ENCODE measurements around the gene RAB36.

Gene RAB36

GRCh38 chr22:23156286-23156685 lies 11.0 kb downstream of the RAB36 start:
- POLR2A ChIA-PET = interaction anchor here (1.1 kb wide), 1 partner anchor 9 kb away, joined by 3 read pairs; no protein-coding TSS in a partner anchor
- CTCF ChIA-PET = interaction anchor here (0.8 to 1.3 kb wide), 4 partner anchors 9 to 125 kb away, joined by 3 to 5 read pairs (median 4); no protein-coding TSS in a partner anchor
- TF ChIP-seq ZNF384 (IDR thresholded peaks at IDR 0.05) (no peak), FOXA1 (IDR thresholded peaks at IDR 0.05) (no peak), SUZ12 (IDR thresholded peaks at IDR 0.05) (no peak), BHLHE40 (IDR thresholded peaks at IDR 0.05; ENCODE audit: borderline replicate concordance) (no peak), NFRKB (IDR thresholded peaks at IDR 0.05) (no peak), CTBP1 (IDR thresholded peaks at IDR 0.05; ENCODE audit: borderline replicate concordance) (no peak), FOXK2 (IDR thresholded peaks at IDR 0.05) (no peak), ARNT (IDR thresholded peaks at IDR 0.05) (no peak), SP1 (IDR thresholded peaks at IDR 0.05) (no peak), LEF1 (IDR thresholded peaks at IDR 0.05; ENCODE audit: borderline replicate concordance) (no peak)
- DNase-seq (ENCODE audit: extremely low spot score) = no peak

- TF ChIP-seq PKNOX1 (IDR thresholded peaks at IDR 0.05) (no peak), ZNF384 (IDR thresholded peaks at IDR 0.05) (no peak), ARNT (IDR thresholded peaks at IDR 0.05) (no peak), BHLHE40 (IDR thresholded peaks at IDR 0.05; ENCODE audit: borderline replicate concordance) (no peak), FOXA1 (IDR thresholded peaks at IDR 0.05) (no peak), SP1 (IDR thresholded peaks at IDR 0.05) (no peak), FOXM1 (IDR thresholded peaks at IDR 0.05; ENCODE audit: borderline replicate concordance) (no peak), L3MBTL2 (conservative IDR thresholded peaks at IDR 0.05) (no peak), FOXK2 (IDR thresholded peaks at IDR 0.05) (no peak)
- no peak for DNase-seq (ENCODE audit: extremely low spot score)
- CTCF ChIA-PET = interaction anchor here (0.6 to 1.0 kb wide), 4 partner anchors 10 to 124 kb away, joined by 3 to 4 read pairs (median 3); no protein-coding TSS in a partner anchor
- POLR2A ChIA-PET = no interaction called here
These were observed 12.6 kb downstream of the RAB36 start for GRCh38 chr22:23157560-23158515.

- CTCF ChIA-PET = no interaction called here
- POLR2A ChIA-PET = no interaction called here
- TF ChIP-seq LEF1 (IDR thresholded peaks at IDR 0.05; ENCODE audit: borderline replicate concordance) = no peak
- no peak for TF ChIP-seq FOXM1 (IDR thresholded peaks at IDR 0.05; ENCODE audit: borderline replicate concordance)
- TF ChIP-seq CTBP1 (IDR thresholded peaks at IDR 0.05; ENCODE audit: borderline replicate concordance) = no peak
- no peak for DNase-seq (ENCODE audit: extremely low spot score)
These were observed 13.4 kb downstream of the RAB36 start for GRCh38 chr22:23158516-23159290.

GRCh38 chr22:23159291-23159630 lies 14.0 kb downstream of the RAB36 start:
- CTCF ChIA-PET = no interaction called here
- TF ChIP-seq ARNT (IDR thresholded peaks at IDR 0.05) = no peak
- no peak for TF ChIP-seq L3MBTL2 (conservative IDR thresholded peaks at IDR 0.05)
- no peak for TF ChIP-seq LEF1 (IDR thresholded peaks at IDR 0.05; ENCODE audit: borderline replicate concordance)
- no peak for TF ChIP-seq FOXM1 (IDR thresholded peaks at IDR 0.05; ENCODE audit: borderline replicate concordance)
- no peak for TF ChIP-seq FOXK2 (IDR thresholded peaks at IDR 0.05)
- TF ChIP-seq FOXA1 (IDR thresholded peaks at IDR 0.05) = no peak
- TF ChIP-seq CTBP1 (IDR thresholded peaks at IDR 0.05; ENCODE audit: borderline replicate concordance) = no peak
- TF ChIP-seq NFRKB (IDR thresholded peaks at IDR 0.05) = no peak
- no peak for TF ChIP-seq PKNOX1 (IDR thresholded peaks at IDR 0.05)
- no peak for TF ChIP-seq BHLHE40 (IDR thresholded peaks at IDR 0.05; ENCODE audit: borderline replicate concordance)
- TF ChIP-seq HDGF (IDR thresholded peaks at IDR 0.05; ENCODE audit: borderline replicate concordance) = no peak
- TF ChIP-seq SP1 (IDR thresholded peaks at IDR 0.05) = no peak
- TF ChIP-seq ZNF384 (IDR thresholded peaks at IDR 0.05) = no peak
- no peak for TF ChIP-seq SUZ12 (IDR thresholded peaks at IDR 0.05)
- POLR2A ChIA-PET = no interaction called here
- no peak for DNase-seq (ENCODE audit: extremely low spot score)

GRCh38 chr22:23161029-23161428 lies 15.8 kb downstream of the RAB36 start:
- POLR2A ChIA-PET = no interaction called here
- no peak for DNase-seq (ENCODE audit: extremely low spot score)
- TF ChIP-seq L3MBTL2 (conservative IDR thresholded peaks at IDR 0.05) (no peak), ELF4 (IDR thresholded peaks at IDR 0.05) (no peak), SP1 (IDR thresholded peaks at IDR 0.05) (no peak), BHLHE40 (IDR thresholded peaks at IDR 0.05; ENCODE audit: borderline replicate concordance) (no peak), SUZ12 (IDR thresholded peaks at IDR 0.05) (no peak), NFRKB (IDR thresholded peaks at IDR 0.05) (no peak), HDGF (IDR thresholded peaks at IDR 0.05; ENCODE audit: borderline replicate concordance) (no peak), ARNT (IDR thresholded peaks at IDR 0.05) (no peak), PKNOX1 (IDR thresholded peaks at IDR 0.05) (no peak), FOXK2 (IDR thresholded peaks at IDR 0.05) (no peak), FOXA1 (IDR thresholded peaks at IDR 0.05) (no peak)
- CTCF ChIA-PET = no interaction called here

- CTCF ChIA-PET = no interaction called here
- TF ChIP-seq LEF1 (IDR thresholded peaks at IDR 0.05; ENCODE audit: borderline replicate concordance) (no peak), HDGF (IDR thresholded peaks at IDR 0.05; ENCODE audit: borderline replicate concordance) (no peak), FOXA1 (IDR thresholded peaks at IDR 0.05) (no peak), L3MBTL2 (conservative IDR thresholded peaks at IDR 0.05) (no peak), PKNOX1 (IDR thresholded peaks at IDR 0.05) (no peak), ELF4 (IDR thresholded peaks at IDR 0.05) (no peak), ZNF384 (IDR thresholded peaks at IDR 0.05) (no peak), BHLHE40 (IDR thresholded peaks at IDR 0.05; ENCODE audit: borderline replicate concordance) (no peak), TARDBP (IDR thresholded peaks at IDR 0.05) (no peak), FOXM1 (IDR thresholded peaks at IDR 0.05; ENCODE audit: borderline replicate concordance) (no peak), FOXK2 (IDR thresholded peaks at IDR 0.05) (no peak), SUZ12 (IDR thresholded peaks at IDR 0.05) (no peak), ARNT (IDR thresholded peaks at IDR 0.05) (no peak), CTBP1 (IDR thresholded peaks at IDR 0.05; ENCODE audit: borderline replicate concordance) (no peak), SP1 (IDR thresholded peaks at IDR 0.05) (no peak), NFRKB (IDR thresholded peaks at IDR 0.05) (no peak)
These were observed 16.3 kb downstream of the RAB36 start for GRCh38 chr22:23161574-23161973.

More at GRCh38 chr22:23161574-23161973, 16.3 kb downstream of the RAB36 start:
- no peak for DNase-seq (ENCODE audit: extremely low spot score)
- POLR2A ChIA-PET = no interaction called here
